Immature natural killer cell (primary cell): ENCODE measurements around the gene CDKL1. TPM values are rescaled to one million over a fixed set of nuclear protein-coding genes. Genes with fewer than 3 reads are reported as not detected.

Experiments
- DNase-seq, 3 donors: peaks; one replicate each; pipeline ENCODE4 v3.0.0; 2022; ENCODE audit warnings: mixed read lengths in 1 of 3
- H3K27ac Mint-ChIP-seq, 6 donors: one replicate each; pipeline ENCODE4 v1.8.0; 2020; ENCODE audit warnings: mixed read lengths in 6 of 6, mild to moderate bottlenecking in 5 of 6, inconsistent platforms in 4 of 6, moderate library complexity in 3 of 6
- H3K27me3 Mint-ChIP-seq, 3 donors: one replicate each; pipeline ENCODE4 v1.8.0; 2020 to 2021; ENCODE audit warnings: low read depth in 3 of 3, mild to moderate bottlenecking in 3 of 3, mixed read lengths in 3 of 3, moderate library complexity in 3 of 3, inconsistent platforms in 1 of 3
- H3K36me3 Mint-ChIP-seq, 3 donors: one replicate each; pipeline ENCODE4 v1.8.0; 2020; ENCODE audit warnings: mixed read lengths in 3 of 3, inconsistent platforms in 2 of 3, mild to moderate bottlenecking in 2 of 3
- H3K4me1 Mint-ChIP-seq, 2 donors: one replicate each; pipeline ENCODE4 v1.8.0; 2020; ENCODE audit warnings: inconsistent platforms in 2 of 2, mild to moderate bottlenecking in 2 of 2, mixed read lengths in 2 of 2, moderate library complexity in 1 of 2
- H3K4me3 Mint-ChIP-seq, 5 donors: one replicate each; pipeline ENCODE4 v1.8.0; 2020; ENCODE audit warnings: mild to moderate bottlenecking in 5 of 5, mixed read lengths in 5 of 5, inconsistent platforms in 3 of 5, moderate library complexity in 3 of 5
- H3K9me3 Mint-ChIP-seq, 6 donors: one replicate each; pipeline ENCODE4 v1.8.0; 2020; ENCODE audit warnings: mild to moderate bottlenecking in 6 of 6, mixed read lengths in 6 of 6, inconsistent platforms in 4 of 6, moderate library complexity in 3 of 6
- polyA plus RNA-seq, 3 donors: library from polyadenylated mRNA; unstranded; fragments of 300-500 nt; fragmentation: Illumina TruSeq; gene quantifications; one replicate each; pipeline ENCODE4 v1.2.3, GENCODE V29; 2021

Gene CDKL1
- 1 to 10 TPM; 3.6 to 9.9 (median 5.4) TPM for polyA plus RNA-seq

- H3K9me3 Mint-ChIP-seq: no peaks in the 10 kb centered on the region
- peaks cover 3 to 7% (median 5%) of the 10 kb centered on the region in 3 donors for H3K27me3 Mint-ChIP-seq
- peaks cover 13 to 17% of the 10 kb centered on the region in 2 donors for H3K4me1 Mint-ChIP-seq
- peaks cover 0 to 5% (median 3%) of the 10 kb centered on the region in 3 donors for H3K36me3 Mint-ChIP-seq
- peak within 1 kb of the TSS; percentile 88 to 100 (median 94) for H3K4me3 Mint-ChIP-seq
- peak within 1 kb of the TSS; percentile 16 to 83 (median 72) for H3K27ac Mint-ChIP-seq
- DNase-seq: peak; percentile 36 to 39 (median 38)
These were observed at the start of gene CDKL1 for GRCh38 chr14:50396631-50397389. Gene CDKL1, minus strand, starts transcription at chr14:50396881. Its CDS starts 1,013 bp downstream, at chr14:50395868.

- no peak overlapping the region for H3K4me3 Mint-ChIP-seq
- peaks cover 21 to 38% (median 28%) of the 10 kb centered on the region in 3 donors for H3K36me3 Mint-ChIP-seq
- no peak for DNase-seq
- H3K9me3 Mint-ChIP-seq: no peaks in the 10 kb centered on the region
- H3K27me3 Mint-ChIP-seq: no peaks in the 10 kb centered on the region
- no peaks in the 10 kb centered on the region for H3K4me1 Mint-ChIP-seq
- H3K27ac Mint-ChIP-seq: no peak overlapping the region
These were observed 37.8 kb upstream of the CDKL1 start for GRCh38 chr14:50434528-50434927.

GRCh38 chr14:50432131-50432530, 35.5 kb upstream of the CDKL1 start:
- H3K4me1 Mint-ChIP-seq: peaks cover 0 to 1% of the 10 kb centered on the region in 2 donors
- no peak for DNase-seq
- H3K9me3 Mint-ChIP-seq: no peaks in the 10 kb centered on the region
- H3K36me3 Mint-ChIP-seq: peaks cover 14 to 34% (median 26%) of the 10 kb centered on the region in 3 donors
- peak overlapping the region in 1 of 6 donors; percentile 14 for H3K27ac Mint-ChIP-seq
- H3K27me3 Mint-ChIP-seq: no peaks in the 10 kb centered on the region
- H3K4me3 Mint-ChIP-seq: no peak overlapping the region

- Mint-ChIP-seq H3K4me1 (peaks cover 0 to 1% of the 10 kb centered on the region in 2 donors), H3K4me3 (no peak overlapping the region), H3K9me3 (no peaks in the 10 kb centered on the region), H3K36me3 (peaks cover 4 to 34% (median 27%) of the 10 kb centered on the region in 3 donors), H3K27ac (no peak overlapping the region), H3K27me3 (no peaks in the 10 kb centered on the region)
- DNase-seq: no peak
These were observed 29.1 kb upstream of the CDKL1 start for GRCh38 chr14:50425816-50426215.

GRCh38 chr14:50425105-50425504, 28.4 kb upstream of the CDKL1 start:
- H3K27me3 Mint-ChIP-seq: no peaks in the 10 kb centered on the region
- peaks cover 4 to 38% (median 32%) of the 10 kb centered on the region in 3 donors for H3K36me3 Mint-ChIP-seq
- H3K4me3 Mint-ChIP-seq: no peak overlapping the region
- no peak overlapping the region for H3K27ac Mint-ChIP-seq
- no peak for DNase-seq
- peaks cover 0 to 1% of the 10 kb centered on the region in 2 donors for H3K4me1 Mint-ChIP-seq
- H3K9me3 Mint-ChIP-seq: no peaks in the 10 kb centered on the region

GRCh38 chr14:50423529-50423928, 26.8 kb upstream of the CDKL1 start:
- no peaks in the 10 kb centered on the region for H3K27me3 Mint-ChIP-seq
- DNase-seq: no peak
- no peak overlapping the region for H3K4me3 Mint-ChIP-seq
- H3K36me3 Mint-ChIP-seq: peaks cover 10 to 43% (median 40%) of the 10 kb centered on the region in 3 donors
- H3K27ac Mint-ChIP-seq: no peak overlapping the region
- H3K4me1 Mint-ChIP-seq: no peaks in the 10 kb centered on the region
- no peaks in the 10 kb centered on the region for H3K9me3 Mint-ChIP-seq

GRCh38 chr14:50421499-50421898, 24.8 kb upstream of the CDKL1 start:
- peaks cover 22 to 56% (median 52%) of the 10 kb centered on the region in 3 donors for H3K36me3 Mint-ChIP-seq
- no peak for DNase-seq
- no peak overlapping the region for H3K4me3 Mint-ChIP-seq
- no peak overlapping the region for H3K27ac Mint-ChIP-seq
- no peaks in the 10 kb centered on the region for H3K27me3 Mint-ChIP-seq
- no peaks in the 10 kb centered on the region for H3K9me3 Mint-ChIP-seq
- H3K4me1 Mint-ChIP-seq: no peaks in the 10 kb centered on the region

- Mint-ChIP-seq H3K27me3 (peaks cover 0 to 3% (median 0%) of the 10 kb centered on the region in 3 donors), H3K36me3 (peaks cover 31 to 57% (median 57%) of the 10 kb centered on the region in 3 donors), H3K4me3 (no peak overlapping the region), H3K27ac (peak overlapping the region in 1 of 6 donors; percentile 3), H3K9me3 (no peaks in the 10 kb centered on the region), H3K4me1 (no peaks in the 10 kb centered on the region)
- no peak for DNase-seq
These were observed 21.2 kb upstream of the CDKL1 start for GRCh38 chr14:50417853-50418252.

- Mint-ChIP-seq H3K27me3 (peaks cover 0 to 6% (median 0%) of the 10 kb centered on the region in 3 donors), H3K4me3 (no peak overlapping the region), H3K27ac (peak overlapping the region in 1 of 6 donors; percentile 2), H3K36me3 (peaks cover 3 to 19% (median 8%) of the 10 kb centered on the region in 3 donors), H3K9me3 (no peaks in the 10 kb centered on the region), H3K4me1 (peaks cover 3 to 4% of the 10 kb centered on the region in 2 donors)
- DNase-seq: no peak
These were observed 14.2 kb upstream of the CDKL1 start for GRCh38 chr14:50410921-50411320.

GRCh38 chr14:50410071-50410470, 13.4 kb upstream of the CDKL1 start:
- H3K4me1 Mint-ChIP-seq: peaks cover 5 to 8% of the 10 kb centered on the region in 2 donors
- no peaks in the 10 kb centered on the region for H3K9me3 Mint-ChIP-seq
- DNase-seq: no peak
- no peak overlapping the region for H3K27ac Mint-ChIP-seq
- peaks cover 0 to 6% (median 0%) of the 10 kb centered on the region in 3 donors for H3K27me3 Mint-ChIP-seq
- peaks cover 0 to 16% (median 5%) of the 10 kb centered on the region in 3 donors for H3K36me3 Mint-ChIP-seq
- H3K4me3 Mint-ChIP-seq: no peak overlapping the region

GRCh38 chr14:50407111-50407812, 10.6 kb upstream of the CDKL1 start:
- H3K27me3 Mint-ChIP-seq: peaks cover 0 to 5% (median 0%) of the 10 kb centered on the region in 3 donors
- H3K36me3 Mint-ChIP-seq: peaks cover 0 to 6% (median 0%) of the 10 kb centered on the region in 3 donors
- H3K4me3 Mint-ChIP-seq: no peak overlapping the region
- no peak for DNase-seq
- no peaks in the 10 kb centered on the region for H3K9me3 Mint-ChIP-seq
- H3K4me1 Mint-ChIP-seq: peaks cover 7 to 20% of the 10 kb centered on the region in 2 donors
- H3K27ac Mint-ChIP-seq: no peak overlapping the region

GRCh38 chr14:50403419-50403818, 6.7 kb upstream of the CDKL1 start:
- Mint-ChIP-seq H3K27me3 (peaks cover 0 to 2% (median 0%) of the 10 kb centered on the region in 3 donors), H3K36me3 (no peaks in the 10 kb centered on the region), H3K4me1 (peaks cover 7 to 20% of the 10 kb centered on the region in 2 donors), H3K4me3 (no peak overlapping the region), H3K9me3 (no peaks in the 10 kb centered on the region), H3K27ac (peak overlapping the region in 2 of 6 donors; percentile 12 to 15)
- DNase-seq: no peak

- Mint-ChIP-seq H3K4me1 (peaks cover 7 to 20% of the 10 kb centered on the region in 2 donors), H3K27me3 (peaks cover 0 to 2% (median 0%) of the 10 kb centered on the region in 3 donors), H3K4me3 (no peak overlapping the region), H3K9me3 (no peaks in the 10 kb centered on the region), H3K27ac (peak overlapping the region in 2 of 6 donors; percentile 15 to 39), H3K36me3 (no peaks in the 10 kb centered on the region)
- DNase-seq: no peak
These were observed 6.3 kb upstream of the CDKL1 start for GRCh38 chr14:50402965-50403364.

- DNase-seq: no peak
- no peak overlapping the region for H3K4me3 Mint-ChIP-seq
- H3K9me3 Mint-ChIP-seq: no peaks in the 10 kb centered on the region
- H3K4me1 Mint-ChIP-seq: peaks cover 15 to 30% of the 10 kb centered on the region in 2 donors
- peaks cover 0 to 3% (median 0%) of the 10 kb centered on the region in 3 donors for H3K36me3 Mint-ChIP-seq
- H3K27ac Mint-ChIP-seq: no peak overlapping the region
- peaks cover 1 to 8% (median 5%) of the 10 kb centered on the region in 3 donors for H3K27me3 Mint-ChIP-seq
These were observed 3.8 kb upstream of the CDKL1 start for GRCh38 chr14:50400461-50400860.
